Esophagus muscularis mucosa (tissue), 4 donors: ENCODE data around the gene PAXIP1. TPM values are rescaled to one million over a fixed set of nuclear protein-coding genes. Genes with fewer than 3 reads are reported as not detected.

ENCODE experiments used
- DNase-seq: peaks from one replicate; pipeline ENCODE4 v3.0.0-alpha.2; 2017; ENCODE audit errors: extremely low spot score
- H3K27ac ChIP-seq, 4 donors: fragments of 200-600 bp; sonication (generic); replicated peaks in 1 of 4; 1 replicate in 3 of 4; 2 replicates in 1 of 4; pipeline ENCODE4 v1.5.1; 2016 to 2019; ENCODE audit warnings: mild to moderate bottlenecking in 1 of 4
- H3K27me3 ChIP-seq, 4 donors: fragments of 200-600 bp; sonication (generic); one replicate each; pipeline versions ENCODE4 v1.5.1 to v1.6.0; 2016 to 2019
- H3K36me3 ChIP-seq, 4 donors: fragments of 200-600 bp; sonication (generic); one replicate each; pipeline ENCODE4 v1.5.1; 2016 to 2019
- H3K4me1 ChIP-seq, 4 donors: fragments of 200-600 bp; sonication (generic); one replicate each; pipeline ENCODE4 v1.5.1; 2016 to 2019
- H3K4me3 ChIP-seq, 4 donors: fragments of 200-600 bp; sonication (generic); 1 replicate in 2 of 4; 2 replicates in 2 of 4; pipeline ENCODE4 v1.5.1; 2016 to 2019; ENCODE audit warnings: mild to moderate bottlenecking in 4 of 4, moderate library complexity in 1 of 4
- H3K9me3 ChIP-seq, 4 donors: fragments of 200-600 bp; sonication (generic); 1 replicate in 3 of 4; 2 replicates in 1 of 4; pipeline ENCODE4 v1.5.1; 2016 to 2019
- EP300 ChIP-seq: sonication (generic); formaldehyde crosslinking; IDR thresholded peaks from one replicate; pipeline ENCODE4 v1.6.1; 2017; ENCODE audit warnings: antibody characterized with exemption
- POLR2A ChIP-seq: fragments of 450-650 bp; IDR thresholded peaks from one replicate; pipeline ENCODE4 v1.6.1; 2017; ENCODE audit warnings: antibody characterized with exemption, moderate library complexity, mild to moderate bottlenecking, low read depth
- POLR2AphosphoS5 ChIP-seq, 2 donors: sonication (generic); formaldehyde crosslinking; IDR thresholded peaks; one replicate each; pipeline ENCODE4 v1.6.1; 2017; ENCODE audit warnings: antibody characterized with exemption in 2 of 2
- WGBS: methylation state at CpG from one replicate; pipeline ENCODE4 v1.1.5; 2018; 5-methylcytosine and 5-hydroxymethylcytosine counted together
- intact Hi-C: fragments of 100-400 bp; cut with DNase I; formaldehyde crosslinking; loops from one replicate; pipeline ENCODE4 v1.15.1; 2023
- total RNA-seq, 4 donors: library from RNA; depleted of rRNA; stranded (reverse); fragments of >200 nt; gene quantifications; one replicate each; pipeline versions ENCODE4 v1.1.0 to v1.2.1, GENCODE V29; 2016
- TF ChIP-seq, protein P1 (sequence below), 3 experiments: fragments of 200-600 bp in 2 of 3; fragments of 450-650 bp in 1 of 3; sonication (generic) in 2 of 3; IDR thresholded peaks; one replicate each; pipeline ENCODE4 v1.5.1; 2017 to 2019; ENCODE audit warnings: antibody characterized with exemption in 3 of 3, mild to moderate bottlenecking in 2 of 3, moderate library complexity in 1 of 3

PAXIP1 gene
- total RNA-seq, 4 donors from 2014 or later = 7.6 to 12.3 (median 9.5) TPM

DNA sequence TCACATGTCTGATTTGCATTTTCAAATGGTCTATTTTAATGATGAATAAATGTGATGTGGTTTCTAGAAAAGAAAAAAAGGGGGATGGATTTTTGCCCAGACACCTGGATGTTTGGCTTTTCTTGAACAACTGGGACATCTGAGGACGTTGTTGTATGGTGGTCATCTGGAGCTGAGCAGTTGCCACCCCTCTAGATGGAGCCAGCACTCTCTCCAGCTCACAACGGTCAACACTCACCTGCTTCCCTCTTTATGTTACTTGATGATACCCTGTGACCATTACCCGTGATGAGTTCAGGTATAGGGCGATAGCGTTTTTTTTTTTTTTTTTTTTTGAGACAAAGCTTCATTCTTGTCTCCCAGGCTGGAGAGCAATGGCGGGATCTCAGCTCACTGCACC, 30.1 kb upstream of the PAXIP1 start:
- TF ChIP-seq POLR2AphosphoS5 (IDR thresholded peaks at IDR 0.05) = no peak
- TF ChIP-seq, protein P1, sequence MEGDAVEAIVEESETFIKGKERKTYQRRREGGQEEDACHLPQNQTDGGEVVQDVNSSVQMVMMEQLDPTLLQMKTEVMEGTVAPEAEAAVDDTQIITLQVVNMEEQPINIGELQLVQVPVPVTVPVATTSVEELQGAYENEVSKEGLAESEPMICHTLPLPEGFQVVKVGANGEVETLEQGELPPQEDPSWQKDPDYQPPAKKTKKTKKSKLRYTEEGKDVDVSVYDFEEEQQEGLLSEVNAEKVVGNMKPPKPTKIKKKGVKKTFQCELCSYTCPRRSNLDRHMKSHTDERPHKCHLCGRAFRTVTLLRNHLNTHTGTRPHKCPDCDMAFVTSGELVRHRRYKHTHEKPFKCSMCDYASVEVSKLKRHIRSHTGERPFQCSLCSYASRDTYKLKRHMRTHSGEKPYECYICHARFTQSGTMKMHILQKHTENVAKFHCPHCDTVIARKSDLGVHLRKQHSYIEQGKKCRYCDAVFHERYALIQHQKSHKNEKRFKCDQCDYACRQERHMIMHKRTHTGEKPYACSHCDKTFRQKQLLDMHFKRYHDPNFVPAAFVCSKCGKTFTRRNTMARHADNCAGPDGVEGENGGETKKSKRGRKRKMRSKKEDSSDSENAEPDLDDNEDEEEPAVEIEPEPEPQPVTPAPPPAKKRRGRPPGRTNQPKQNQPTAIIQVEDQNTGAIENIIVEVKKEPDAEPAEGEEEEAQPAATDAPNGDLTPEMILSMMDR (IDR thresholded peaks at IDR 0.05) = no peak
- TF ChIP-seq POLR2A = no peak
- no peak for TF ChIP-seq EP300
- no peak overlapping the region for H3K4me3 ChIP-seq
- H3K27ac ChIP-seq = no peak overlapping the region
- no peaks in the 10 kb centered on the region for H3K36me3 ChIP-seq
- peaks cover 0 to 5% (median 2%) of the 10 kb centered on the region in 4 donors for H3K9me3 ChIP-seq
- intact Hi-C loops = no loop called here
- WGBS = 58% methylated on average over 6 of the region's 6 CpGs
- no peaks in the 10 kb centered on the region for H3K27me3 ChIP-seq
- no peaks in the 10 kb centered on the region for H3K4me1 ChIP-seq
- no peak for DNase-seq

DNA sequence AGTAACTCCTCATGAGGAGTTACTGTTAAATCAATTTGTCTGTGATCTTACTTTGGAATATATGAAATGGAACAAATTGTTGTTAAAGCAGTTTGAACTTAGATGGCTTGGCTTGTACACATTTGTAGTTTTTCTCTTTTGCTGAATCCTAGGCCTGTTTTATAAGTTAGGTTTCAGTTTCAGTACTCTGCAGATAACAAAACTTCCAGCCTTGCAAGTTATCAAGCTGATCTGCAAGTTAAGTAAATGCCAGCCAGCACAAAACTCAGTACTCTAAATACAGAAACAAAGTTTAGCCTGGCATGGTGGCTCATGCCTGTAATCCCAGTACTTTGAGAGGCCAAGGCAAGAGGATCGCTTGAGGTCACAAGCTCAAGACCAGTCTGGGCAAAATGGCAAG, 25.0 kb upstream of the PAXIP1 start:
- intact Hi-C loops = no loop called here
- Histone ChIP-seq H3K4me3 (no peak overlapping the region), H3K27me3 (peaks cover 0 to 3% (median 0%) of the 10 kb centered on the region in 4 donors), H3K9me3 (peaks cover 0 to 5% (median 2%) of the 10 kb centered on the region in 4 donors), H3K36me3 (no peaks in the 10 kb centered on the region), H3K27ac (no peak overlapping the region), H3K4me1 (no peaks in the 10 kb centered on the region)
- no peak for DNase-seq
- TF ChIP-seq POLR2AphosphoS5 (IDR thresholded peaks at IDR 0.05) (no peak), POLR2A (no peak), EP300 (no peak)
- TF ChIP-seq, protein P1 (IDR thresholded peaks at IDR 0.05) = no peak
- WGBS = 89% methylated on average over 1 of the region's 1 CpG

DNA sequence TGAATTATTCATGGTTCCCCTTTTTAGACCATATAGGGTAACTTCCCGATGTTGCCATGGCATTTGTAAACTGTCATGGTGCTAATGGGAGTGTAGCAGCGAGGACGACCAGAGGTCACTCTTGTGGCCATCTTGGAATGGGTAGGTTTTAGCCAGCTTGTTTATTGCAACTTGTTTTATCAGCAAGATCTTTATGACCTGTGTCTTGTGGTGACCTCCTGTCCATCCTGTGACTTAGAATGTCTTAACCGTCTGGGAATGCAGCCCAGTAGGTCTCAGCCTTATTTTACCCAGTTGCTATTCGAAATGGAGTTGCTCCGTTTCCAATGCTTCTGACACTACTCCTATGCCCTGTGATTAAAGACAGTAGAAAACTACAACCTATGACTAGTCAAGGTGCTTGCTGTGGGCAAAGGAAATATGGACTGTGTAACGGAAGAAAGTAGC, 18.8 kb upstream of the PAXIP1 start:
- Histone ChIP-seq H3K36me3 (no peaks in the 10 kb centered on the region), H3K4me3 (no peak overlapping the region), H3K9me3 (no peaks in the 10 kb centered on the region), H3K4me1 (no peaks in the 10 kb centered on the region), H3K27ac (no peak overlapping the region), H3K27me3 (peaks cover 0 to 5% (median 0%) of the 10 kb centered on the region in 4 donors)
- intact Hi-C loops = no loop called here
- no peak for DNase-seq
- 72% methylated on average over 7 of the region's 7 CpGs for WGBS
- TF ChIP-seq EP300 (no peak), POLR2A (no peak), POLR2AphosphoS5 (IDR thresholded peaks at IDR 0.05) (no peak)
- TF ChIP-seq, protein P1 (IDR thresholded peaks at IDR 0.05) = no peak

DNA sequence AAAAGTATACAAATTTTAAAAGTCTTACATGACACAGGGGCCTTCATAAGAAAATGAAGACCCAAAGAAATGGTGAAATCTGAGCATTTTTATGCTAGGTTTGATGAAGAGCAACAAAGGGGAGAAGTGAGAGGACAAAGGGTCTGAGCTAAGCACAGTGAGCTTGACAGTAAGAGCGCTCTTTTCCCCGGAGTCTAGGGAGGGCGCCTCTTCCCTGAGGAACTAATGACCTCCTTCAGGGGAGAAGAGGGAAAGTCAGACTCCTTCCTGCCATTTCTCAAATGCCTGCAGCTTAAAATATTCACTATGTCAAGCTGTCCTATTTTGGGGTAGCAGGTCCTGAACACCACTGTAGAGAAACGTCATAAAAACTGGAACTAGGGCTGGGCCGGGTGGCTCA, 18.1 kb upstream of the PAXIP1 start:
- Histone ChIP-seq H3K27me3 (peaks cover 0 to 5% (median 0%) of the 10 kb centered on the region in 4 donors), H3K9me3 (no peaks in the 10 kb centered on the region), H3K4me3 (no peak overlapping the region), H3K4me1 (no peaks in the 10 kb centered on the region), H3K27ac (no peak overlapping the region), H3K36me3 (no peaks in the 10 kb centered on the region)
- 70% methylated on average over 5 of the region's 5 CpGs for WGBS
- intact Hi-C loops = no loop called here
- TF ChIP-seq POLR2A = no peak
- TF ChIP-seq, protein P1 (IDR thresholded peaks at IDR 0.05) = no peak
- no peak for TF ChIP-seq EP300
- TF ChIP-seq POLR2AphosphoS5 (IDR thresholded peaks at IDR 0.05) = no peak
- DNase-seq = no peak

DNA sequence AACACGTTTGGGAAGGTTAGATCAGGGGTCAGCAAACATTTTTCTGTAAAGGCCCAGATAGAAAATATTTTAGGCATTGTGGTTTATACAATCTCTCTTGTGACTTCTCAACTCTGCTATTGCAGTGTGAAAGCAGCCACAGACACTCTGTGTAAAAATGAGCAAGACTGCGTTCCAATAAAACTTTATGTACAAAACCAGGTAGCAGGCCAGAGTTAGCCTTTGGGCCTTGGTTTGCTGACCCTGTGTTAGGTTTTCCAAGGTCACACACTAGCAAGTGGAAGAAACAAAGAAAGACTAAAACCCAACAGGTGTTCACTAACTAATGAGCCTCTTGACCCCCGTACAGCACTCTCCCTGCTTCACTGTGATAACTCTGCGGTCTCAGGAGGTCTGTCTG, 14.9 kb upstream of the PAXIP1 start:
- TF ChIP-seq POLR2A = no peak
- TF ChIP-seq, protein P1 (IDR thresholded peaks at IDR 0.05) = no peak
- no peak for TF ChIP-seq EP300
- no peak for TF ChIP-seq POLR2AphosphoS5 (IDR thresholded peaks at IDR 0.05)
- 76% methylated on average over 4 of the region's 4 CpGs for WGBS
- no peak for DNase-seq
- Histone ChIP-seq H3K4me1 (no peaks in the 10 kb centered on the region), H3K27ac (no peak overlapping the region), H3K36me3 (no peaks in the 10 kb centered on the region), H3K27me3 (peaks cover 0 to 4% (median 0%) of the 10 kb centered on the region in 4 donors), H3K9me3 (no peaks in the 10 kb centered on the region), H3K4me3 (no peak overlapping the region)
- intact Hi-C loops = no loop called here
